8988T (cell line): ENCODE measurements around the gene CCNA2.

Experiments
- DNase-seq: peaks from one replicate; pipeline ENCODE4 v3.0.0; 2011

CCNA2 gene

DNA sequence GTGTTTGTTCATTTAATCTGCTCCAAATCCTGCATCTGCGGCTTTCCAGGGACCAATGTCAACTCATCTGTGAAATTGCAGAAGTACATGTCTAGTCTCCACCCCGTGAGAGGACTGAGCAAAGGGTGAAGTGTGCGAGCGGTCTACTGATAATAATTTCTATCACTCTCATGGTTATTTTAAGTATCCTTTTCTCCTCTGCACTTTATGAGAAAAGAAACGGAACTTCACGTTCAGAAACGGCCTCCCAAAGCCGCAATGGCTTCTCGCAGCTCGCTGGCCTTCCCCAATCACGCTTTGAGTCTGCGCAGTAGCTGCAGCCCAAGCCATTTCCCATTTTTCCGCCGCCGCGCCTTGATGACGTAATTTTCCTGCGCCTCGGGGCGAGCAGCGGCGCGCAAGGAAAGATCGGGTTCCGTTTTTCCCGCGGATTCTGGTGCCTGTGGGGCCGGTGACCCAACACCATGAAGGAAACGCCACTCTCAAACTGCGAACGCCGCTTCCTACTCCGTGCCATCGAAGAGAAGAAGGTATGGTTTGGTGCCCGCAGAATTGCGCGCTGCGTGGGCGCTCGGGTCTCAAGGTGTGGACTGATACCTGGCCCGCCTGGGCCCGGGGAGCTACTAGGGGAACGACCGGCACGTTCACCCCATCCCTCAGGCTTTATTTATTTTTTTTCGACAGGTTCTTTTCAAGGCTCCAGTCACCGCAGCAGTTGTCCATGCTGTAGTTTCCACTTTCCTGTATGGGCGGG is 22.5 kb downstream of the CCNA2 start, which contains the start of gene EXOSC9:
EXOSC9 (plus strand) TSS at position 363 of the 754 bp plus-strand sequence; CDS start at position 465, 102 bp downstream.
- no peak for DNase-seq

GRCh38 chr4:121800638-121800960 is 23.1 kb downstream of the CCNA2 start:
- no peak for DNase-seq

GRCh38 chr4:121799867-121800501 is 23.7 kb downstream of the CCNA2 start:
- no peak for DNase-seq

DNA sequence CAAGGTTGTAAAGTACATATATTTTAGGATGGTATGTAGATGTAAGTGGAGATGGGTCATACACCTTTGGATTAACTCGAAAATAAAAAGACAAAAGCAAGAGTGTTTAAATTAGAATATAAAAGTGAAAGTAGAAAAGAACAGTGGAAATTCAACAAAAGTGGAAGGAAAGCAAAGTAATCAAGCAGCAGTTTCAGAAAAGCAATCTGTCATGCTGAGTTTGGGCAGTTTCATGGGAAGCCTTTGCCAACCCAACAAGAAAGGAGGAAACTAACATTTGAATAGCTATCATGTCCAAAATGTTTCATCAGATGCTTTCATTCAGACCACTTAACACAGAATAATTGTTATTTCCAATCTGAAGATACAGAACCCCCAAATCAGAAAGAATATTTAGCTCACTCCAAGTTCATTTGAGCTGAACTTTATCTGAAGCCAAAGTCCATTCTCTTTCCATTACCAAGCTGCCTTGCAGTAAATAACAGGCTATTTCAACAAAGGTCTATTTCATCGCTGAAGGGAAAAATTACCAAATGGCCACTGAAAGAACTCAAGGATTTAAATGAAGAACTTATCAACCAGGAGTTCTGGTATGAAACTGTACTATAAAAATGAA is 24.4 kb downstream of the CCNA2 start:
- no peak for DNase-seq

- no peak for DNase-seq
These were observed 27.4 kb downstream of the CCNA2 start for GRCh38 chr4:121796283-121796682.

- DNase-seq = no peak
These were observed 29.0 kb downstream of the CCNA2 start for GRCh38 chr4:121794505-121795188.

GRCh38 chr4:121792966-121793365 is 30.7 kb downstream of the CCNA2 start:
- no peak for DNase-seq

GRCh38 chr4:121791481-121791880 is 32.2 kb downstream of the CCNA2 start:
- DNase-seq = no peak

DNA sequence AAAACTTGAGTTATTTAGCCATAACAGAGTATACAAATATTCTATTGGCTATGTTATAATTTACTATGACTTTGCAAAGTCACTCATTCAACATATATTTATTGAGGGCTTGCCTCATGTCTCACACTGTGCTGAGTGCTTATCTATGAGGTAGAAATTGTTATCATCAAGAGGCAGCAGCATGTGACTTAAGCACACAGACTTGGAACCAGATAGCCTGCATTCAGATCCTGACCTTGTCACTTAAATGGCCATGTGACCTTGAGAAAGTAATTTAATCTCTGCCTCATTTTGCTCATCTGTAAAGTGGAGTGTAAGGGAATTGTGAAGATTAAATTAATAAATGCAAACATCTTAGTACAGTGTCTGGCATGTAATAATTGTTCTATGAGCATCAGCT is 32.7 kb downstream of the CCNA2 start:
- DNase-seq = no peak

DNA sequence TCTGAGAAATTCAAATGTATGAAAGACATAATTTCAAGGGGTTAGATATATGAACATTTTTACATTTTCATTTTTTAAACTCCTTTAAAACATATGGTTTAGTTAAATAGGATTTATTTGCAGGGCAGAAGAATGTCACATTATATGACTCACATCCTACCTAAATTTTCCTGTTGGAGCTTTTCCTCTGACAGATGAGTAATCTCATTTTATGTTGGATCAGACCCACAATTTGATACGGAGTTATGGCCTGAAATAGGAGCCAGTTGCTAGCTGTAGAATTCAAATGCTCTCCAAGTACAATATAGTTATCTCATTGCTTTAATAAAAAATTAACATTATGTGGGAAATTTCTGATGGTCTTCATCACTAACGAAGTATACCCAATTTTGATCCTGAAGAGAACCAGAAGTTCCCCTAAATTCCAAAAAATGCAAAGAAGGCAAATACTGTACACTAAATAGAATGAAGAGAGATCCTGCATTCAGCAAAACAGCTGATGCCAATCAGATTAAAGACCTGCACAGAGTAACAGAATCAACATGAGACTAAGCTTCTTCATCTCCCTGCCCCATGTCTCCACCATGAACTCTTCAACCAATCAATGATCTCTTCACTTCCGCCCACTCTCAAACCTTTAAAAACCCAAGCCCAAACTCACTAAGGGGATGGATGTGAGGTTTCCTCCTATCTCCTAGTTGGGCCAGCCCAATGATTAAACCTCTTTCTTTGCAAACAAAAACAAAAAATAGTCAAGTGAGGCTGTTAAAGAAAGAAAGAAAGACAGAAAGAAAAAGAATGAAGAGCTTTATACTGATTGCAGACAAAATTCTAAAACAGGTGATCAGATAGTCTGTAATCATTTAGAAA is 33.5 kb downstream of the CCNA2 start:
- DNase-seq = no peak

DNA sequence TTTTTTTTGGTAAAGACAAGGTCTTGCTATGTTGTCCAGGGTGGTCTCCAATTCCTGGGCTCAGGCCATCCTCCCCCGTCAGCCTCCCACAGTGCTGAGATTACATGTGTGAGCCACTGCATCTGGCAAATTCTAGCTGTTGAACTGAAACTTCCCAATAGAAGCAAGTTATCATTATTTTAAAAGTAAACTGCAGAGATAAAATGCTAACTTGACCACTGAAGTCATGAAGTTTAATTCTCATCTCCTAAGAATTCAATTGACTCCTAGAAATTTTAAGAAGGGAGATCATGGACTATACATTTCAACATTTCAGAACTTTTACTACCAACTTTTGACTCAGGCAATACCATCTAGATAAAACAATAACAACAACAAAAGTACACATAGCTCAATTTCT is 34.2 kb downstream of the CCNA2 start:
- no peak for DNase-seq

DNA sequence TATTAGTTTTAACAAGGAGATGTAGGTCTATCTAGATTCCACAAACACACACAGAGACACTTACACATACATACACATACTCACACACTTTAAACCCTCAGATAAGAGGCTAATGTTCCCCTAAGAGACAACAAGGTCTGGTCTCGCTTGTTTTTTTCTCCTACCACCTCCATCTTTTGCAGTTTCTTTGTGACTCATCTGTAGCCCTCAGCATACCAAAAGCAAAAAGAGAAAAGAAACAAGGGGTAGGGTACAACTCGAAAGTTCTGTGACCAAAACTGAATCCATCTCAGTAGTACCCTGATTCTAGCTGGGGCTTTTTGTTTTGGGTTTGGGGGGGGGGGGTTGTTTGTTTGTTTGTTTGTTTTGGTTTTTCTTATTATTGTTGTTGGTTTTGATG is 34.8 kb downstream of the CCNA2 start:
- DNase-seq = no peak

- no peak for DNase-seq
These were observed 37.5 kb downstream of the CCNA2 start for GRCh38 chr4:121786221-121786620.

GRCh38 chr4:121785479-121785878 is 38.2 kb downstream of the CCNA2 start:
- no peak for DNase-seq

DNA sequence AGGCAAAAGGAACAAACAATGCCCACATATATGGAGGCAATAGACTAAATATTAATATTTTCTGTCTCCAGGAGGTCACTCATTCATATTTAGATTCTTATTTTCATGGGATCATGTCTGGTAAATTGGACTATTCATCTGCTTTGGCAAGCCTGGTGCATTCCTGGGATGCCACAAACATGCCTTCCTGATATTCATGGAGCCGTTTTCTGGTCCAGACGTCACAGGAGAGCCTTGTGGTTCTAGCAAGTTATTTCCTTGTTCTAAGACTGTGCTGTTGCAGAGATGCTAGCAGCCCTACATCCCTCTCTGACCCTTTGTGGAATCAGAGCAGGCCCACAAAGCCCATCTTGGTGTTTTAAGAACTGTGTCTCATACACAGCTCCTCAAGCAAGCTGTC is 38.7 kb downstream of the CCNA2 start:
- DNase-seq = no peak

DNA sequence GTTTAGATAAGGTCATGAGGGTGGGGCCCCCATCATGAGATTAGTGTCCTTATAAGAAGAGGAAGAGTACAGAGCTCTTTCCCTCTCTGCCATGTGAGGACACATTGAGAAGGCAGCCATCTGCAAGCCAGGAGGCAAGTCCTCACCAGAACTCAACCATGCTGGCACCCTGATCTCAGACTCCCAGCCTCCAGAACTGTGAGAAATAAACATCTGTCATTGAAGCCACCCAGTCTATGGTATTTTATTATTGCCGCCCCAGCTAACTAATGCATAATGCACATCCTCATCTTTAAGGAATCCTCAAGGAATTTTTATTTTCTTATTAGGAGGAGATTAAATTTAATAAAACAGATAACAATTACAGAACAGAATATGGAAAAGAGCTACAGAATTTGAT is 39.3 kb downstream of the CCNA2 start:
- DNase-seq = no peak

GRCh38 chr4:121783210-121783609 is 40.5 kb downstream of the CCNA2 start:
- DNase-seq = no peak

DNA sequence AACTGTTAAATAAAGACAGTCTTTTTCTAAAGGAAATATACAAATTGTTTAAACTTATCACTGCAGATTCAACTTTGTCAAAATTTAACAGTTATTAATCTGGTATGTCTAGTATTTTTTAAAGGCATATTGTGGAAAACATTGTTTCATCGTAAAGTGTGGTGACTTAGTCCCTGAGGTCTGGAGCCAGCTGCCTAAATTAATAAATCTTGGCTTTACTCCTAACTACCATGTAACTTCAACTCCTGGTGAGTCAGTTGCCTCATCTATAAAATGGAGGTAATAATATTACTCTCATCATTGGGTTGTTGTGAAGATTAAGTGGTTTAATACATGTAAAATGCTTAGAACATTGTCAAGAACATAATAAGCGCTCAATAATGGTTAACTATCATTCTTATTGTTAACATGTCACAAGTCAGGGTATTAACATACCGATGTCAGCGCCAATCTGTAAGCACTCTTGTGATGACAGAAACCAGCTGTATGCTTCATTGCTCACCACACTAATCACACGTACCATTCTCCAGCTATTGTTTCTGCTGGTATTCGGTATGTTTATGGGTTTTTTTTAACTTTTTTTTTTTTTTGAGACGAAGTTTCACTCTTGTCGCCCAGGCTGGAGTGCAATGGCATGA is 44.6 kb downstream of the CCNA2 start:
- DNase-seq = no peak

GRCh38 chr4:121777625-121778024 is 46.1 kb downstream of the CCNA2 start:
- DNase-seq = no peak

- DNase-seq = no peak
These were observed 46.9 kb downstream of the CCNA2 start for GRCh38 chr4:121776610-121777401.

GRCh38 chr4:121773883-121774282 is 49.8 kb downstream of the CCNA2 start:
- DNase-seq = no peak
